HG02588 (cell line): ENCODE measurements around the gene CALML6.

ENCODE experiments used
- ATAC-seq: cut with Tn5 transposase; IDR thresholded peaks from one replicate; pipeline ENCODE4 v1.9.1; 2021; ENCODE audit warnings: mild to moderate bottlenecking, moderate library complexity; ENCODE audit not compliant: unreplicated experiment

CALML6 gene

GRCh38 chr1:1962752-1963151, 47.7 kb downstream of the CALML6 start:
- no peak for ATAC-seq

DNA sequence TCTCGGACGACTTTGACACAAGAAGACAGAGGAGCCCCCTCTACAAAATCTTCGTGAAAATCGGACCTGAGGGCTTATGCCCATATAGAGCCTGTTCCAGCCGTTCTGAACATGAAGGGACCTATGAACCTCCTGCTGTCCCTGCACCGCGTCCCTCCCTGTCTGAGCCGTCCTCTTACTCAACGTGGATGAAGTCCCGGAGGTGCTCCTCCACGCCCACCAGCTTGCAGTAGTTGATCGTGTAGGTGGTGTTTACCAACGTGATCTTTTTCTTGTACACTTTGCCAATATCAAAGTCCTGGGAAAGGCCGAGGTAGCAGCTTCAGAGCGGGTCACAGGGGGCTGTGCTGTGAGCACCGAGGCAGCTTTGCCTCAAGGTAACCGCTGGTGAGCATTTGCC, 48.5 kb downstream of the CALML6 start:
- ATAC-seq = no peak

DNA sequence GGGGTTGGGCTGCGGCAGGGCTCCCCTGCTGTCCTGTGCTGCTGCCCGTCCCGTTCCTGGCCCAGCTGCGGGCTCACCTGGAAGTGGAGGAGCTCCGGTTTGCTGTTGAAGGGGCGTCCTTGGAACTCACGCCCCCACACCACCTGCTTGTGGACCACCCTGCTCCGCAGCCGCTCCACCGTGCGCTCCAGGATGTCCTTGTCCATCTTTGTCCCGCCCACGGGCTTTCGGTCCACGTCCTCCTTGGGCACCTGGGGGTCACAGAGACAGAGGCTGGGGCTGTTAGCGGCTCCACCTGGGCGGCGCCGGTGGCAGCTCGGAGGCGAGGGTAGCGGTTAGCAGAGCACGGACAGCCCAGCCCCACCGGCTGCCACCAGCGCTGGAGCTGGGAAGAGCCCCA, 49.8 kb downstream of the CALML6 start:
- no peak for ATAC-seq

GRCh38 chr1:1965546-1965945, 50.5 kb downstream of the CALML6 start:
- no peak for ATAC-seq

DNA sequence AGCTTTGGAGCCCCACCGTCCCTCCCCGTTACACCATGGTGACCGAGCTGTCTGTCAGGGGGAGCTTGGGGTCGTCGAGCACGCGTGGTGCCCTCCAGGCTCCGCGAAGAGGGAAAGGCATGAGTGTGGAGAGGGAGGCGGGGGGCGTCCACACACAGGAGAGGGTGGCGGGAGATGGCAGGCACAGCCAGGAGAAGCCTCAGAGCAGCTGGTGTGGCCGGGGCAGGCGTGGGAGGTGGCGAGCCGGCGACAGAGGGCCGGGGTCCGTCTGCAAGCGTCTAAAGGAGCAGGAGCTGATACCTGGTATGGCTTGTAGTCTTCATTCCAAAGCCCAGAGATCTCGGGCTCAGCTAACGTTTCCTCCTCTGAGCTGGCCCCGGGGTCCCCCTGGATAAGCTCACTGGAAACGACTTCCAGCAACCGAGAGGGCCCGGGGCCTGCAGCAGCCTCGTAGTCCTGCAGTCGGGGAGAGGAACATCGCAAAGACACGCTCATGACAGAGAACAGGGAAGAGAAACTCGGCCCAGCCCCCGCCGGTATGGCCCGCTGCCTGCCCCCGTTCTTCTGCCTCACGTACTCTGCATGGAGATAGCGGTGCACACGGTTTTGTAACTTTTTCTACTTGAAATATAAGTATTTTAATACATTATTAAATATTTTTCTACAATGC, 51.1 kb downstream of the CALML6 start:
- ATAC-seq = no peak
